Prostate gland (tissue), 2 donors: ENCODE results near the gene CNTNAP2. TPM values are rescaled to one million over a fixed set of nuclear protein-coding genes. Genes with fewer than 3 reads are reported as not detected.

Source experiments
- DNase-seq: peaks from one replicate; pipeline ENCODE4 v3.0.0-alpha.2; 2019; ENCODE audit warnings: low spot score
- H3K27ac ChIP-seq, 2 donors: fragments of 200-600 bp; sonication (generic); 2 replicates each; pipeline ENCODE4 v1.5.1; 2017 to 2019
- H3K27me3 ChIP-seq: fragments of 200-600 bp; sonication (generic); replicated peaks from 2 replicates; pipeline ENCODE4 v1.5.1; 2019; ENCODE audit not compliant: insufficient read depth
- H3K36me3 ChIP-seq, 2 donors: fragments of 200-600 bp; sonication (generic); 1 replicate in 1 of 2; 2 replicates in 1 of 2; pipeline versions ENCODE4 v1.5.1 to v1.8.1; 2017 to 2019
- H3K4me1 ChIP-seq: fragments of 200-600 bp; sonication (generic); replicated peaks from 2 replicates; pipeline ENCODE4 v1.5.1; 2019
- H3K4me3 ChIP-seq, 2 donors: fragments of 200-600 bp; sonication (generic); 2 replicates each; pipeline ENCODE4 v1.5.1; 2017 to 2019
- H3K9me3 ChIP-seq: fragments of 200-600 bp; sonication (generic); 2 replicates; pipeline ENCODE4 v1.5.1; 2017
- CTCF ChIP-seq, 4 experiments: fragments of 200-600 bp in 2 of 4; fragments of 450-650 bp in 2 of 4; sonication (generic) in 2 of 4; IDR thresholded peaks; 1 replicate in 3 of 4; 2 replicates in 1 of 4; pipeline ENCODE4 v1.5.1; 2016 to 2019; ENCODE audit warnings: antibody characterized with exemption in 4 of 4, mild to moderate bottlenecking in 2 of 4, moderate library complexity in 2 of 4
- POLR2A ChIP-seq: fragments of 450-650 bp; IDR thresholded peaks from one replicate; pipeline ENCODE4 v1.6.1; 2016; ENCODE audit warnings: antibody characterized with exemption, mild to moderate bottlenecking
- POLR2AphosphoS5 ChIP-seq: sonication (generic); formaldehyde crosslinking; IDR thresholded peaks from one replicate; pipeline ENCODE4 v1.6.1; 2017; ENCODE audit warnings: antibody characterized with exemption
- WGBS: methylation state at CpG from one replicate; pipeline ENCODE4 v1.1.5; 2018; 5-methylcytosine and 5-hydroxymethylcytosine counted together
- intact Hi-C: fragments of 100-400 bp; cut with DNase I; formaldehyde crosslinking; loops from one replicate; pipeline ENCODE4 v1.14.2; 2022
- total RNA-seq, 2 donors: library from RNA; depleted of rRNA; stranded (reverse); fragments of >200 nt; gene quantifications; one replicate each; pipeline ENCODE4 v1.1.0, GENCODE V29; 2016

CNTNAP2 gene
- total RNA-seq, 2 donors from 2014 or later = 10.6 to 43.7 TPM

DNA sequence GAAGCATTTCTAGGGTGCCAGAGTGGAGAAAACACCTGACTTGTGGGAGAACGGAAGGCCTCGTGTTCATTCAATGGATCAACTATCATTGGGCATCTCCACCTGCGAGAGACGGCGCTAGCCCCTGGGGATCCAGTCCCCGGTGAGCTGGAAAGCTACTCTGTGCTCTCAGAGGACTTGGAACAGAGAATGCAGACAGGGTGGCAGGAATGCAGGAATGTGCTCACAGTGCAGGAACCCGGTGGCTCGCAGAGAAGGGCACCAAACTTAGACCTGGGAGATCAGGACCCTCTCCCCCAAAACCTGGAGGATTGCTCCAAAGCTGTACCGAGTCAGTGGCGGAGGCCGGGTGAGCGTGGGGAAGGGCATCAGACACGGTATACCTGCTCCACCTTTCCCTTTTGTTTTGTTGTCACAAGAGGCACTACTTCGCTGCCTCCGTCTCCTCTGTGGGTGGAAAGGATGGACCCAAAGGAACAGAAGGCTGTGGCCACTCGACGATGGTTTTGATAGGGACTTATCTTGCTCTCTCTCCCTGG is 1905.0 kb downstream of the CNTNAP2 start:
- H3K27me3 ChIP-seq = no peaks in the 10 kb centered on the region
- H3K4me1 ChIP-seq = no peaks in the 10 kb centered on the region
- no peak overlapping the region for H3K27ac ChIP-seq
- H3K9me3 ChIP-seq = no peaks in the 10 kb centered on the region
- H3K36me3 ChIP-seq = no peaks in the 10 kb centered on the region
- H3K4me3 ChIP-seq = no peak overlapping the region
- intact Hi-C loops = no loop called here
- TF ChIP-seq POLR2A = no peak
- no peak for TF ChIP-seq CTCF (IDR thresholded peaks at IDR 0.05)
- no peak for TF ChIP-seq POLR2AphosphoS5
- WGBS = 89% methylated on average over 17 of the region's 17 CpGs
- no peak for DNase-seq

GRCh38 chr7:148022832-148023231 is 1906.2 kb downstream of the CNTNAP2 start:
- TF ChIP-seq CTCF (IDR thresholded peaks at IDR 0.05) = no peak
- H3K4me1 ChIP-seq = no peaks in the 10 kb centered on the region
- 92% methylated on average over 9 of the region's 9 CpGs for WGBS
- no peaks in the 10 kb centered on the region for H3K36me3 ChIP-seq
- no peak overlapping the region for H3K4me3 ChIP-seq
- H3K27me3 ChIP-seq = no peaks in the 10 kb centered on the region
- H3K9me3 ChIP-seq = no peaks in the 10 kb centered on the region
- no peak overlapping the region for H3K27ac ChIP-seq
- DNase-seq = no peak
- intact Hi-C loops = no loop called here

DNA sequence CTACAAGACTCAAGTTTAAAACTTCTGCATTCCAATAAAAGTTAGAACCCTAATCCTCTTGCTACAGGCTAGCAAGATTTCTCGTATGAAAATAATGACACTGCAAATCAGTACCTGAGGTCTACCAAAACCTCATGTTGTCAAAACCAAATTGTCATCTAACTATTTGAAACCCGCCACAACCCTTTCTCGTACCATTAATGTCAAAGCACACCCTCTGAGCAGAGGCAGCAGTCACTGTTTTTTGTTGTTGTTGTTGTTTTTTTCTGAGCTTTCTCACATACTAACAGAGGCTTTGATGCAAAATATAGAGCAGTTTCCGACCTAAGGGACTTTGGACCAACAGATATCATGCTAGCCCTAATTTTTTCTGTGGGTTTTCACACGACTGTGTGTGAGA is 1910.1 kb downstream of the CNTNAP2 start:
- DNase-seq = no peak
- TF ChIP-seq CTCF (IDR thresholded peaks at IDR 0.05) (no peak), POLR2AphosphoS5 (no peak), POLR2A (no peak)
- no peaks in the 10 kb centered on the region for H3K4me1 ChIP-seq
- H3K27ac ChIP-seq = no peak overlapping the region
- WGBS = 85% methylated on average over 5 of the region's 5 CpGs
- H3K27me3 ChIP-seq = no peaks in the 10 kb centered on the region
- H3K9me3 ChIP-seq = no peaks in the 10 kb centered on the region
- no peak overlapping the region for H3K4me3 ChIP-seq
- intact Hi-C loops = no loop called here
- no peaks in the 10 kb centered on the region for H3K36me3 ChIP-seq

DNA sequence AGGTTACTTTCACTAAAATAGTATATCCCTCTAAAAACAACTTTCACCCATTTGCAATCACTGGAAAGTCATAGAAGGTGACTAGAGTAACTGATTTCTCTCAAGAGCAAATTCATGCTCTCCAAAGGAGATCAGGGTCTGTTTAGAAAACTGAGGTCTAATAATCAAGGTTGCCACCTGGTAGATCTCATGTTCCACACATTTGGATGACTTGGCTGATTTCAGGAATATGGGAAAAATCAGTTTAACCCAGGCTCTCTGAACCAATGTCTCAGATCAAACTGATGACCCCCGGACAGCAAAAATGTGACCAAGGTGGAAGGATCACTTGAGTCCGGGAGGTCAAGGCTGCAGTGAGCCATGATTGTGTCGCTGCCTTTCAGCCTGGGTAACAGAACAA is 1911.6 kb downstream of the CNTNAP2 start:
- H3K4me1 ChIP-seq = no peaks in the 10 kb centered on the region
- no peak for DNase-seq
- no peak overlapping the region for H3K4me3 ChIP-seq
- no peaks in the 10 kb centered on the region for H3K36me3 ChIP-seq
- no peaks in the 10 kb centered on the region for H3K9me3 ChIP-seq
- whole genome bisulfite sequencing = 92% methylated on average over 3 of the region's 3 CpGs
- H3K27ac ChIP-seq = no peak overlapping the region
- intact Hi-C loops = no loop called here
- H3K27me3 ChIP-seq = no peaks in the 10 kb centered on the region
- TF ChIP-seq CTCF (IDR thresholded peaks at IDR 0.05) (no peak), POLR2A (no peak), POLR2AphosphoS5 (no peak)

DNA sequence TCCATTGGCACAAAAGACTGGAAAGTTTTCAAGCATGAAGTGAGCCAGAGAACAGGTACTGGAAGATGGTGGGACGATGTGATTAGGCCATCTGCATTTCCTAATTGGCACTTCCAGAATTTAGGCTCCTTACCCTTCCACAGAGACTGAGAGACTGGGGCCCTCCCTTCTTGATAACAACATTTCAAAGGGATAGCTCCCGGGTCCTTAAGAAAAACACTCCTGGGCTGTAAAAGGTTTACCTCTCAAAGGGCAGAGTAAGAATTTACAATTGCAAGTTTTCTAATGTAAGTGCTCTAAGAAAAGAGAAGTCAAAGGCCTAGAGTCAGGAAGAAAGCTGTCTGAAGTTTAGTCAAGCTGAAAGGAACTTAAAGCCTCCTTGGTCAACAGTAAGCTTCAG is 1914.4 kb downstream of the CNTNAP2 start:
- H3K4me3 ChIP-seq = no peak overlapping the region
- H3K27ac ChIP-seq = no peak overlapping the region
- H3K4me1 ChIP-seq = no peaks in the 10 kb centered on the region
- H3K36me3 ChIP-seq = no peaks in the 10 kb centered on the region
- DNase-seq = no peak
- intact Hi-C loops = no loop called here
- WGBS = 51% methylated on average over 2 of the region's 2 CpGs
- H3K27me3 ChIP-seq = no peaks in the 10 kb centered on the region
- no peak for TF ChIP-seq POLR2A
- TF ChIP-seq POLR2AphosphoS5 = no peak
- TF ChIP-seq CTCF (IDR thresholded peaks at IDR 0.05) = no peak
- H3K9me3 ChIP-seq = no peaks in the 10 kb centered on the region
